Left renal cortex interstitium (tissue), 4 donors: ENCODE results near the gene SPCS2. TPM values are rescaled to one million over a fixed set of nuclear protein-coding genes. Genes with fewer than 3 reads are reported as not detected.
"Not testable (repeated sequence)": the region's sequence is repeated elsewhere in the genome, so short reads cannot be mapped to it uniquely, and the experiment has no call there.

Experiments used
- DNase-seq, 4 donors: peaks; one replicate each; pipeline ENCODE4 v3.0.0-alpha.2; 2013; ENCODE audit warnings: low read depth in 4 of 4, low spot score in 2 of 4, missing footprints in 1 of 4
- polyA plus RNA-seq, 4 donors: library from polyadenylated mRNA; unstranded; fragments of 120-200 nt; gene quantifications; one replicate each; pipeline ENCODE4 v1.2.1, GENCODE V29; 2013; ENCODE audit not compliant: insufficient read length in 4 of 4

The SPCS2 gene
- polyA plus RNA-seq, 4 donors, result 195 to 255 (median 212) TPM

DNA sequence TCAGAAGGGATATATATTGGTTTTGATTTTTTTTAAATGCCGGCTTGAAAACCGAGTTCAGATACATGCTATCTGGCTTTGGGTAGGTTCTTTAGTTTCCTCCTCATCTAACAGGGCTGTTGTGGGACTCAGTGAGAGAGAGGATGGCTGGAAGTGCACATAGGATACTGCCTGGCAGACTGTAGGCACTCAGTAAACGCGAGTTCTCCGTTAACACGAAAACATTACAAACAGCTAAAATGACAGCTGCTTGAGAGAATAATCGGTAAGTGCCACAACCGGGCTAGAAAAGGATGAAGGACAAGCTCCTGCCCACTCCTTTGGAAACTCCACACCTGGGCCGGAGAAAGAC is 544 bp upstream of the SPCS2 start:
- no peak for DNase-seq

DNA sequence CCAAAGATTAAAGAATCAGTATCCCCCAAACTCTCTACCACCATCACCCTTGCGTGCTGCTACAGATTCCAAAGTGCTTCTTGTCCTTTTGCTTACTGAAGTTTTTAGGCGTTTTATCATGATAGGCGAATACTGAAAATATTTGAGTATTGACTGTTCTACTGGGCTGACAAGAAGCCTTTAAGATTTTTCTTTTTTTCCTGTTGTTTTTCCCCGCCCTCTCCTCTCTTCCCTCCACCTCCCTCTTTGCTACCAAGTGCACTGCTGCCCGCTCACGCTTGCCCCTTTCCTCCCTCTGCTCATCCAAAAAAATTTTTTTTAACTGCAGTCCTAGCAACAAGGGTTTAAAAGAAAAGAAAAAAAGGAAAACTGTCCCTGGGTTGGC is 679 bp downstream of the SPCS2 start:
- no peak for DNase-seq

- no peak for DNase-seq
These were observed 1.4 kb downstream of the SPCS2 start for GRCh38 chr11:74950374-74950969.

GRCh38 chr11:74951226-74951625 is 2.2 kb downstream of the SPCS2 start:
- DNase-seq, result no peak

- no peak for DNase-seq
These were observed 3.7 kb downstream of the SPCS2 start for GRCh38 chr11:74952752-74953151.

GRCh38 chr11:74953451-74953850 is 4.4 kb downstream of the SPCS2 start:
- no peak for DNase-seq

- DNase-seq, result no peak
These were observed 5.1 kb downstream of the SPCS2 start for GRCh38 chr11:74954199-74954598.

DNA sequence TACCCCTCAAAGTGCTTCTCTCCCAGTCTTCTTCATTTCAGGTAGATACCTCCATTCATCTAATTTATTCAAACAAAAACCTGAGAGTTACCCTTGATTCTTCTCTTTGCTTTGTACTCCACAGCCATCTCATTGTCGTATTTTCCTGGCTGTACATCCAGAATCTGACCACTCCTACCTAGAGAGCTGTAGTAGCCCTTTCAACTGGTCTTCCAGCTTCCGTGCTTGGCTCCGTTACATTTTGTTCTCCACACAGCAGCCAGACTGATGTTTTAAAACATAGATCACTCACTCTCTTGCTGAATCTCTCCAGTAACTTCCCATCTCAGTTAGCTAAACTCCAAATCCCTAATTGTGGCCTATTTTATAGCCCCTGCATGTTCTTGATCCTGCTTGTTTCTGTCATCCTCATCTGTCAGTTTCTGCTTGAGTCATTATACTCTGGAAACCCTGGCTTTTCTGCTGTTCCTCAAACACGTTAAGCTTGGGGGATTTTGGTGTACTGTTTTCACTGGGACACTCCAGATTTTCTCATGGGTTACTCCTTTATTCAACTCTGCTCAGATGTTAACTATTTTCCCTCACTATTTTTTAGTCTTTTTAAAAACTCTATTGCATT is 7.4 kb downstream of the SPCS2 start:
- DNase-seq, result no peak

GRCh38 chr11:74957937-74958629 is 9.0 kb downstream of the SPCS2 start:
- no peak for DNase-seq

DNA sequence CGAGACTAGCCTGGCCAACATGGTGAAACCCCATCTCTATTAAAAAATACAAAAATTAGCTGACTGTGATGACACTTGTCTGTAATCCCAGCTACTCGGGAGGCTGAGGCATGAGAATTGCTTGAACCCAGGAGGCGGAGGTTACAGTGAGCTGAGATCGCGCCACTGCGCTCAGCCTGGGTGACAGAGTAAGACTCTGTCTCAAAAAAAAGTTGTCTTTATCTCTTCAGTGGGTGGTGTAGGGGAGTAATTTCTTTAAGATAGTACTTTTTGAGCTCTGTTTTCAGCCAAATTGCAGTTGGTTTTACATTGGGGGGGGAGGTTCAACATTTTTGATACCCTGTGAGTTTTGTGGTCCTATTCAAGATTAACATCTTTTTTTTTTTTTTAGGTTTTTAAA is 11.1 kb downstream of the SPCS2 start:
- DNase-seq, result not testable (repeated sequence)

GRCh38 chr11:74966651-74967050 is 17.6 kb downstream of the SPCS2 start:
- DNase-seq, result no peak

GRCh38 chr11:74970852-74971395 is 21.9 kb downstream of the SPCS2 start:
- no peak for DNase-seq

DNA sequence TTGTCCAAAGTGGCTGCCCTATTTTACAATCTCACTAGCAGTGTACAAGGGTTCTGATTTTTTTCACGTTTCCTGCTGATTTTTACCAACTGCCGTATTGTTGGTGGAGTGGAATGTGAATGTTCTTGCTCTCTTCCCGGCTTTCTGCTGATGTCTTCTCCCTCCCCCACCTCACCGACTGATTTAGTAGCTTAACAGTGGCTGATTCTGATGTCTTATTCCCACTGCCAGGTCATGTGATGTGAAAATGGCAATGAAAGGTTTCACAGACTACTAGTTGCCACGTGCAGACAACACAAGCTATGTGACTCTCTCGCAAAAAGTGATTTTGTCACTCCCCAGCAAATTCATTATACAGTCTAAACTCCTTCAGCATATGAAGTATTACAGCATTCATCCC is 22.4 kb downstream of the SPCS2 start:
- DNase-seq, result no peak

- DNase-seq, result no peak
These were observed 29.0 kb downstream of the SPCS2 start for GRCh38 chr11:74978041-74978440.

DNA sequence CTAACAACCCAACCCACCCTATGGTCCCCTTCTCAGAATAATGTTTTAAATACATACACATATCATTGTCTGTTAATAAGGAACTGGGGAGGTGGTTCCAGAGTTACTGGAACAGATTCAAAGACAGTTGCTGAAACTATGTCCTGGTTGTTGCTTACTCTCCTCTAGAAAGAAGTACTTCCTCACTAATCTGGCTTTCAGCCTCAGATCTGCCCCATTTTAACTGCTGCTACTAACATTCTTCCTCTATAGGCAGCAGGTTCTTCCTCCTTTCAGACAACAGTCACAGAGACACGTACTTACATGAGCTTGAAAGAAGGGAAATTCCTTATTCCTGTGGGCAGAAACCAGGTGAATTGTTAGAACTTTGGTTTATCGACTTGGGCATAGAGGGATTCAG is 31.6 kb downstream of the SPCS2 start:
- no peak for DNase-seq

GRCh38 chr11:74981888-74982287 is 32.8 kb downstream of the SPCS2 start:
- DNase-seq, result no peak

DNA sequence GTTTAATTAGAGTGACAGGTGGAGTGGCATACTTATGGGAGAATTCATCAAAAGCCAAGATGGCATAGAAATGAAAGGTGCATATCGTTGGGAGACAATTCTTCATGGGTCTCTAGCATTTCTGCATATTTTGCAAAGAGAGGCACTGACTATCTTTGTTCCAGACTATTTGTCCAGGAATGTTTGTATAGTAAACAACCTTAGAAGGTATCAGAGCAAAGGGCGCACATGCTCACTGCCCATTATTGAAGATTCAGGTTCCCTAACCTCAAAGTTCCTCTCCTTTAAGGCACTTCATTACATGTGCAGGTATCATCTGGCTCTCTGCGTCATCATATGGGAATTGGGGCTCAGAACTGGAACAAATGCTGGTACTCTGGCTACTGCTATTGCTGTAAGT is 35.0 kb downstream of the SPCS2 start:
- no peak for DNase-seq

DNA sequence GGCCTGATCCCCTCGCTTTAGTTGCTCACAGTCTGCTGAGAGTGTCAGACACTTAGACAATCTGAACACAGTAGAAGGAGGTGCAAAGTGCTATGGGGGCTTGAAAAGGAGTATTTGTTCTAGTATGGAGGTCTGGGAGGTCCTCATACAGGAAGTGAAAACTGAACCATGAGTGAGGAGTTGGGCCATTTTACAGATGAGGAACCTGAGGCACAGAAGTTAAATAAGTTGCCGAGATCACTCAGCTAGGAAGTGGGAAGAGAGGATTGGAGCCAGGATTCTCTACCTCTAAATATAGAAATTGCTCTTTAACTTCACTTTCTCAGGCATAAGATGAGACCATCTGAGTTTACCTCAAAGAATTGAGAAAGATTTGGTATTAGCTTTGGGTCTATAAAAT is 35.7 kb downstream of the SPCS2 start:
- DNase-seq, result no peak

- peak; percentile 29 to 53 (median 49) for DNase-seq
These were observed 39.6 kb downstream of the SPCS2 start, which contains the start of gene NEU3 for GRCh38 chr11:74988541-74989259. TSS of gene NEU3 (plus strand) at chr11:74988933. CDS start at chr11:74989061, 128 bp downstream.

GRCh38 chr11:74989260-74989638 is 40.2 kb downstream of the SPCS2 start:
- peak in 3 of 4 donors; percentile 4 to 23 (median 8) for DNase-seq

- DNase-seq, result not testable (repeated sequence)
These were observed 41.1 kb downstream of the SPCS2 start for GRCh38 chr11:74990150-74990549.
